Activated B cell treated with CpG ODN at 0.5 μM for 24 hours (primary cell): ENCODE measurements around the gene FGFRL1. TPM values are rescaled to one million over a fixed set of nuclear protein-coding genes. Genes with fewer than 3 reads are reported as not detected.

Experiments used
- ATAC-seq: fragments of 200-7000 bp; cut with Tn5 transposase; one replicate; pipeline ENCODE4 v1.10.0; 2021; ENCODE audit warnings: low read depth, mild to moderate bottlenecking, moderate library complexity
- CTCF ChIA-PET: fragments of 350-600 bp; sonication (Branson Sonifier 250); formaldehyde crosslinking; loops from one replicate; lab custom pipeline; 2021; ENCODE audit warnings: antibody characterized with exemption; lab: Charles Lee
- POLR2A ChIA-PET: fragments of 350-600 bp; sonication (Branson Sonifier 250); formaldehyde crosslinking; loops from one replicate; lab custom pipeline; 2021; ENCODE audit warnings: antibody characterized with exemption; lab: Charles Lee
- DNase-seq: peaks from one replicate; pipeline ENCODE4 v3.0.0; 2022
- H3K27ac Mint-ChIP-seq: one replicate; pipeline ENCODE4 v1.8.0; 2020; ENCODE audit warnings: mixed read lengths
- H3K27me3 Mint-ChIP-seq: one replicate; pipeline ENCODE4 v1.8.0; 2021; ENCODE audit warnings: mixed read lengths
- H3K36me3 Mint-ChIP-seq: one replicate; pipeline ENCODE4 v1.8.0; 2021; ENCODE audit warnings: low read depth, mixed read lengths
- H3K4me1 Mint-ChIP-seq: one replicate; pipeline ENCODE4 v1.8.0; 2021; ENCODE audit warnings: mixed read lengths
- H3K4me3 Mint-ChIP-seq: one replicate; pipeline ENCODE4 v1.8.0; 2020; ENCODE audit warnings: mild to moderate bottlenecking, mixed read lengths
- H3K9me3 Mint-ChIP-seq: one replicate; pipeline ENCODE4 v1.8.0; 2020; ENCODE audit warnings: mixed read lengths
- CTCF ChIP-seq: fragments of 200-600 bp; IDR thresholded peaks from one replicate; pipeline ENCODE4 v1.8.0; 2022; ENCODE audit warnings: antibody characterized with exemption, mild to moderate bottlenecking
- intact Hi-C: fragments of 100-400 bp; cut with micrococcal nuclease; formaldehyde crosslinking; loops from one replicate; pipeline ENCODE4 v1.15.1; 2024
- total RNA-seq: library from RNA; stranded (reverse); gene quantifications from 2 replicates; pipeline ENCODE4 v1.2.3, GENCODE V29; 2022

Gene FGFRL1
- total RNA-seq, 1 donor from 2014 or later: 5.6 TPM

GRCh38 chr4:965048-965765 is 46.2 kb upstream of the FGFRL1 start:
- DNase-seq (no peak), ATAC-seq (no peak)
- H3K27ac Mint-ChIP-seq: no peak overlapping the region
- H3K4me1 Mint-ChIP-seq: peaks cover 2% of the 10 kb centered on the region
- H3K4me3 Mint-ChIP-seq: no peak overlapping the region
- no peak for TF ChIP-seq CTCF
- H3K36me3 Mint-ChIP-seq: peaks cover 11% of the 10 kb centered on the region
- intact Hi-C loops: no loop called here
- no peaks in the 10 kb centered on the region for H3K9me3 Mint-ChIP-seq
- POLR2A ChIA-PET: no interaction called here
- CTCF ChIA-PET: no interaction called here
- H3K27me3 Mint-ChIP-seq: no peaks in the 10 kb centered on the region

- Mint-ChIP-seq H3K36me3 (peaks cover 12% of the 10 kb centered on the region), H3K4me3 (no peak overlapping the region)
- intact Hi-C loops: no loop called here
Observed at GRCh38 chr4:965766-966134, 45.7 kb upstream of the FGFRL1 start.

GRCh38 chr4:966266-967112 is 44.9 kb upstream of the FGFRL1 start:
- no peak for TF ChIP-seq CTCF
- H3K9me3 Mint-ChIP-seq: no peaks in the 10 kb centered on the region
- no peaks in the 10 kb centered on the region for H3K27me3 Mint-ChIP-seq
- intact Hi-C loops: no loop called here
- ATAC-seq: no peak
- H3K27ac Mint-ChIP-seq: no peak overlapping the region
- no peak for DNase-seq
- ChIA-PET CTCF (no interaction called here), POLR2A (no interaction called here)
- H3K4me3 Mint-ChIP-seq: no peak overlapping the region
- peaks cover 12% of the 10 kb centered on the region for H3K36me3 Mint-ChIP-seq
- peaks cover 12% of the 10 kb centered on the region for H3K4me1 Mint-ChIP-seq

More at GRCh38 chr4:965766-966134, 45.7 kb upstream of the FGFRL1 start:
- Mint-ChIP-seq H3K27ac (no peak overlapping the region), H3K27me3 (no peaks in the 10 kb centered on the region), H3K4me1 (peaks cover 5% of the 10 kb centered on the region), H3K9me3 (no peaks in the 10 kb centered on the region)
- ATAC-seq: no peak
- DNase-seq: no peak
- ChIA-PET CTCF (no interaction called here), POLR2A (no interaction called here)
- TF ChIP-seq CTCF: no peak

GRCh38 chr4:967113-968104 is 44.0 kb upstream of the FGFRL1 start:
- TF ChIP-seq CTCF: no peak
- Mint-ChIP-seq H3K9me3 (no peaks in the 10 kb centered on the region), H3K4me1 (peaks cover 13% of the 10 kb centered on the region), H3K36me3 (peaks cover 4% of the 10 kb centered on the region), H3K4me3 (no peak overlapping the region), H3K27me3 (no peaks in the 10 kb centered on the region), H3K27ac (no peak overlapping the region)
- CTCF ChIA-PET: no interaction called here
- ATAC-seq: no peak
- intact Hi-C loops: no loop called here
- POLR2A ChIA-PET: no interaction called here
- no peak for DNase-seq
